Activated CD4-positive, alpha-beta T cell treated with anti-CD3 and anti-CD28 coated beads, Interleukin-2, amount 50 U/mL, for 48 hours (primary cell): ENCODE data around the gene PPM1L.
"Not testable (repeated sequence)": the region's sequence is repeated elsewhere in the genome, so short reads cannot be mapped to it uniquely, and the experiment has no call there.

ENCODE experiments used
- DNase-seq, 2 experiments: peaks; one replicate each; pipeline ENCODE4 v3.0.0-alpha.2; 2020

Gene PPM1L

GRCh38 chr3:160755776-160756304, at the start of gene PPM1L:
TSS of gene PPM1L (plus strand) at chr3:160756231.
- DNase-seq: peak; percentile 56 to 59

GRCh38 chr3:160707187-160707794, 48.7 kb upstream of the PPM1L start:
- DNase-seq: peak; percentile 3 to 13

DNA sequence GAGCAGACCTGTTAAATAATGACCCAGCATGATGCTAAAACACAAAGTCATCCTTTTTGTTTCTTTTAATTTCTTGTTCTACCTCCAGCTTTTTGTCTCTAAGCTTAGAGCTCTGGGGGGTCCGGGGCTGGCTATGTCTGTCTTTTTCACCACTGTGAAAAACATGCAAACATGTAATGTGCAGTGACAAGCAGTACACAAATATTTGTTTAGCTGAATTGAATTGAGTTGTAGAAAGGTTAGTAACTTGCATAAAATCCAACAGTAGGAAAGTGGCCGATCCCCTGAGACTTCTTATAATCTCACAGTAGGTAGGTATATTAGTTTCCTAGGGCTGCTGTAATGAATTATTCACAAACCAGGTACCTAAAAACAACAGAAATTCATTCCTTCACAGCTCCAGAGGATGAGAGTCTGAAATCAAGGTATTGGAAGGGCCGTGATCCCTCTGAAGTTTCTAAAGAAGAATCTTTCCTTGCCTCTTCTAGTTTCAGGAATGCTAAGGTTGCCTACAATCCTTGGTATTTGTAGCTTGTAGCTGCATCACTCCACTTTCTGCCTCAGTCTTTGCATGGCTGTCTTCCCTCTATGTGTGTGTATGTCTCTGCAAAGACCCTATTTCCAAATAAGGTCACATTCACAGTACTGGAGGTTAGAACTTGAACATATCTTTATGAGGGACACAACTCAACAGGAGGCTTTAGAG, 46.4 kb upstream of the PPM1L start:
- no peak for DNase-seq

GRCh38 chr3:160713144-160713543, 42.9 kb upstream of the PPM1L start:
- DNase-seq: not testable (repeated sequence)

- DNase-seq: no peak
Measured at GRCh38 chr3:160719710-160720109, 36.3 kb upstream of the PPM1L start.

GRCh38 chr3:160720123-160720746, 35.8 kb upstream of the PPM1L start:
- no peak for DNase-seq

DNA sequence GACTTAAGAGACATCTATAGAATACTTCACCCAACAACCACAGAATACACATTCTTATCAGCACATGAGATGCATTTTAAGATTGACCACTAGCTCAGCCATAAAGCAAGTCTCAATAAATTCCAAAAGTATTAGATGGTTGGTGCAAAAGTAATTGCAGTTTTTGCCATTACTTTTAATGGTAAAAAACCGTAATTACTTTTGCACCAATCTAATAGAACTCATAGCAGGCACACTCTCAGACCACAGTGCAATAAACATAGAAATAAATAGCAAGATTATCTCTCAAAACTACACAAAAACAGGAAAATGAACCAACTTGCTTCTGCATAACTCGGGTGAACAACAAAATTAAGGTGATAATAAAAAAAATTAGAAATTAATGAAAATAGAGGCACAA, 33.7 kb upstream of the PPM1L start:
- no peak for DNase-seq

- no peak for DNase-seq
Measured at GRCh38 chr3:160725338-160725737, 30.7 kb upstream of the PPM1L start.

GRCh38 chr3:160735826-160736225, 20.2 kb upstream of the PPM1L start:
- DNase-seq: no peak

GRCh38 chr3:160738048-160738447, 18.0 kb upstream of the PPM1L start:
- no peak for DNase-seq

DNA sequence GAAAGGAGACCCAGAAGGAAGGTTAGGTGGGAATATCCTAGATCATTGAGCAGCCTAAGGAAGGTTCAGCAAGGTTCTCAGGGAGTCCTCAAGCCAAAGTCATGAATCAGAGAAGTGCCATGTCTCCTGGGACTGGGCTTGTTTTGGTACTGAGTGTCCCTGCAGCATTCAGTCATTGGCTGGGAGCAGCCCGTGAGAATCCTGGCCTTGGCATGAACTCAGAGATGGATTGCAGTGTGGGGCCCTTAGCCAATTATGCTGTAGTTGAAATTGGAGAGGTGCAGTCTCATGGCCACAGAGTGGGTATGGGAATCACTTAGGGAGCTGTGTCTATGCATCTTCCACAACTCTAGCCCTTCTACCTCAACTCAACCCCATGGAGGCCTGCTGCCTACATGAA, 17.0 kb upstream of the PPM1L start:
- DNase-seq: no peak

GRCh38 chr3:160746976-160747375, 9.1 kb upstream of the PPM1L start:
- no peak for DNase-seq

DNA sequence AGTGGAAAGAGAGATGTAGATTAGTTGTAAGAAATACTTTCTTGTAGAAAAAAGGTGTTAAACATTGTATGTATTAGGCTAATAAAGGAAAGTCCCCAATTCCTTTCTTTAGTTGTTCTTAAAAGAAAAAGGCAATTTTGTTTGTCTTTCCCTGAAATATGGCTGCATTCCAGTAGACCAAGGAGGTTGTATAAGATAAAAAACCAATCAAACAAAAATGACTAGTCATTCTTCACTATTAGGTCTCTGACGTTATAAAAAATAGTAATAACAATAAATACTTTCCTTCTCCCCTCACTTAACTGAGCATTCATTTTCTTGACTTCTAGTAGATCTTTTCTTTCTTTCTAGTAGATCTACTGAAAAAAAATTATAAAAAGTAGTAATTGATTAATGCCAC, 8.6 kb upstream of the PPM1L start:
- no peak for DNase-seq

DNA sequence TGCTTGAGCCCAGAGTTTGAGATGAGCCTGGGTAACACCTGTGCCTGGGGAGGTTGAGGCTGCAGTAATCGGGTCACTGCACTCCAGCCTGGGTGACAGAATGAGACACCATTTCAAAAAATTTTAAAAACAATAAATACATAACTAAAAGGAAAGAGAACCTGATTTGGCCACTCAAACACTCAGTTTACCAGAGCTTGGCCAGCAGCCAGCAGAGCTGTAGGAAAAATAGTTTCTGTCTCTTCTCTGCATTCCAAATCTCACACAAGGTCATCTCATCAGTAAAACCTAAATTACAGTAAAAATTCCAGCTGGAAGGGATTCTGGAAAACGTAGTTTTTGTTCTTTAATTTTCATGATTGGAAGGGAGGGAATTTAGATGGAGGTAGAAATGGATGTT, 7.8 kb upstream of the PPM1L start:
- DNase-seq: no peak

GRCh38 chr3:160748787-160749186, 7.2 kb upstream of the PPM1L start:
- DNase-seq: no peak

- no peak for DNase-seq
Measured at GRCh38 chr3:160753953-160754352, 2.1 kb upstream of the PPM1L start.

GRCh38 chr3:160754371-160754854, 1.6 kb upstream of the PPM1L start:
- peak; percentile 23 to 29 for DNase-seq

GRCh38 chr3:160754855-160755747, 930 bp upstream of the PPM1L start:
- DNase-seq: peak; percentile 86 to 88

DNA sequence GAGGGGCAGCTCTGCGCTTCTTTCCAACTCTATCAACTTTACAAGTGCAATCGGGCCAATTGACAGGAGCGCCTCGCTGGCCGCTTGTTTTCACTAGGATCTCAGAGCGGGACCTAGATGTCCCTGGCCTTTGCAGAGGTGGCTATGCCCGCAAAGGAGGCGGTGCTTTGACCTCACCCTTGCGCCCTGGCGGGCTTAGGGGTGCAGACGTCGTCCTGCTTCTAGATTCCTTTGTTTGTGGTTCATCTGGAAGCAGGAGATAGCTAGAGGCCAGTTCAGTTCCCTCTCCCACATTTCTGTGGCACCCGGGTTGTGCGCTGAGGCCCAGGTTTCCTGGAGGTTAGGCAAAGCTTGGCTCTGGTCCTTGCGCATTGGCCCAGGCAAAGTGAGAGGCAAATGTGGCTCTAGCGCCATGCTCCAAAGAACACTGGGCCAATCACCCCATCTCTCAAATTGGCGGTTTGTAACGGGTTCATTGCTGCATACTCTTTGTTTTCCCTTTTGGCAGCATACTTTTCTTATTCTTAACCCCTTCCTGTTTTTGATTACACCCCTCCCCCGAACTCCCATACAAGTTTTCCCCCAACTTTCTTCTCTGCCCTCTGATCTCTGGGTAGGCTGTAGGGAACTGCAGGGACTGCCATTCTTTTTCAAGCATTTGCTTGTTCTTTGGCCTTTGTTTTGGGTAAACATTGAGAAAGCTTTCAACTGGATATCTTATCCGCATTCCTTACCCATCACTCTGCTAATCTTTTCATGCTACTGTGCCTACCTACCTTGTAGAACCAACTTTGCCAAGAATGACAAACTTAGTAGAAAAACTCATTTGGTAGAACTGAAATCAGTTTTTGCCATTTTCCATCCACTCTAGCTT, 1.4 kb downstream of the PPM1L start:
- DNase-seq: peak in 1 of 2 experiments; percentile 3

GRCh38 chr3:160758929-160759577, 3.0 kb downstream of the PPM1L start:
- DNase-seq: no peak

GRCh38 chr3:160763073-160763472, 7.0 kb downstream of the PPM1L start:
- DNase-seq: no peak
